ENCODE measurements around the gene VGLL1.
A peak's percentile ranks its signal among the peaks of the same experiment; 100 is the strongest.

VGLL1 gene

GRCh38 chrX:136497556-136498052, 34.4 kb upstream of the VGLL1 start, which contains the start of gene HTATSF1:
Gene HTATSF1 (plus strand): TSS chrX:136497592. CDS start chrX:136497685, 93 bp downstream.
- peak within 1 kb of the TSS; percentile 97 for H3K9ac ChIP-seq (ENCODE audit: low read length)

GRCh38 chrX:136519069-136519468, 12.9 kb upstream of the VGLL1 start:
- Histone ChIP-seq H3K79me1 (ENCODE audit: low read length) (no peaks in the 10 kb centered on the region), H3K36me3 (ENCODE audit: control insufficient read depth in 1 of 2, insufficient read depth in 2 of 2, low read length in 2 of 2) (no peaks in the 10 kb centered on the region), H3K4me3 (ENCODE audit: low read depth, low read length) (no peak overlapping the region), H2AFZ (ENCODE audit: insufficient read depth, low read length, poor library complexity) (no peak overlapping the region), H3K9me3 (ENCODE audit: insufficient read depth, low read depth, low read length) (no peaks in the 10 kb centered on the region), H3K18ac (ENCODE audit: low read length) (no peak overlapping the region), H4K12ac (ENCODE audit: low read depth, low read length) (no peak overlapping the region), H4K8ac (ENCODE audit: low read depth, low read length) (no peak overlapping the region), H3K4me1 (ENCODE audit: control insufficient read depth in 1 of 2, insufficient read depth in 2 of 2, low read length in 2 of 2) (no peaks in the 10 kb centered on the region), H4K91ac (ENCODE audit: low read depth, low read length) (no peak overlapping the region), H3K4ac (ENCODE audit: low read depth, low read length) (no peak overlapping the region), H3K23ac (ENCODE audit: low read length) (no peak overlapping the region), H3K4me2 (ENCODE audit: low read length) (no peak overlapping the region), H3K27ac (ENCODE audit: low read depth, low read length) (no peak overlapping the region), H2BK5ac (ENCODE audit: low read depth, low read length, poor library complexity) (no peak overlapping the region), H2BK12ac (ENCODE audit: low read length) (no peak overlapping the region), H3K9ac (ENCODE audit: low read length) (no peak overlapping the region), H3K27me3 (ENCODE audit: insufficient read depth, low read length) (no peaks in the 10 kb centered on the region), H2AK5ac (ENCODE audit: low read length) (no peak overlapping the region), H2BK120ac (ENCODE audit: insufficient read depth, low read length, poor library complexity) (no peak overlapping the region), H3K14ac (ENCODE audit: low read length) (no peak overlapping the region), H3K79me2 (ENCODE audit: control insufficient read depth, insufficient read depth, low read length, poor library complexity) (no peaks in the 10 kb centered on the region)
- no CpG with 5 or more reads among the region's 5 CpGs for WGBS (ENCODE audit: extremely low coverage, insufficient coverage, insufficient read length)
- peak; percentile 25 to 26 for DNase-seq

More at GRCh38 chrX:136497556-136498052, 34.4 kb upstream of the VGLL1 start, which contains the start of gene HTATSF1:
- Histone ChIP-seq H2AK5ac (ENCODE audit: low read length) (peak within 1 kb of the TSS; percentile 54), H3K23ac (ENCODE audit: low read length) (no peak within 1 kb of the TSS), H3K27me3 (ENCODE audit: insufficient read depth, low read length) (no peaks in the 10 kb centered on the region), H3K79me1 (ENCODE audit: low read length) (peaks cover 10% of the 10 kb centered on the region), H4K91ac (ENCODE audit: low read depth, low read length) (peak within 1 kb of the TSS; percentile 92), H3K4me1 (ENCODE audit: control insufficient read depth in 1 of 2, insufficient read depth in 2 of 2, low read length in 2 of 2) (no peaks in the 10 kb centered on the region), H3K27ac (ENCODE audit: low read depth, low read length) (peak within 1 kb of the TSS; percentile 98), H3K9me3 (ENCODE audit: insufficient read depth, low read depth, low read length) (no peaks in the 10 kb centered on the region), H3K4ac (ENCODE audit: low read depth, low read length) (no peak within 1 kb of the TSS), H4K12ac (ENCODE audit: low read depth, low read length) (peak within 1 kb of the TSS; percentile 87), H3K14ac (ENCODE audit: low read length) (peak within 1 kb of the TSS; percentile 85), H2AFZ (ENCODE audit: insufficient read depth, low read length, poor library complexity) (peak within 1 kb of the TSS; percentile 93), H3K18ac (ENCODE audit: low read length) (peak within 1 kb of the TSS; percentile 97), H2BK120ac (ENCODE audit: insufficient read depth, low read length, poor library complexity) (peak within 1 kb of the TSS; percentile 83), H2BK12ac (ENCODE audit: low read length) (no peak within 1 kb of the TSS), H2BK5ac (ENCODE audit: low read depth, low read length, poor library complexity) (peak within 1 kb of the TSS; percentile 94), H3K36me3 (ENCODE audit: control insufficient read depth in 1 of 2, insufficient read depth in 2 of 2, low read length in 2 of 2) (peaks cover 0 to 2% of the 10 kb centered on the region in 2 experiments), H4K8ac (ENCODE audit: low read depth, low read length) (peak within 1 kb of the TSS; percentile 95), H3K79me2 (ENCODE audit: control insufficient read depth, insufficient read depth, low read length, poor library complexity) (peaks cover 2% of the 10 kb centered on the region), H3K4me3 (ENCODE audit: low read depth, low read length) (peak within 1 kb of the TSS; percentile 92), H3K4me2 (ENCODE audit: low read length) (peak within 1 kb of the TSS; percentile 69)
- peak in 1 of 2 donors; percentile 25 for DNase-seq
- no CpG with 5 or more reads among the region's 35 CpGs for WGBS (ENCODE audit: extremely low coverage, insufficient coverage, insufficient read length)

GRCh38 chrX:136523770-136524169, 8.2 kb upstream of the VGLL1 start:
- no peaks in the 10 kb centered on the region for H3K27me3 ChIP-seq (ENCODE audit: insufficient read depth, low read length)
- no peak for DNase-seq
- H4K8ac ChIP-seq (ENCODE audit: low read depth, low read length): no peak overlapping the region
- H2BK12ac ChIP-seq (ENCODE audit: low read length): no peak overlapping the region
- no peak overlapping the region for H3K4ac ChIP-seq (ENCODE audit: low read depth, low read length)
- H3K4me2 ChIP-seq (ENCODE audit: low read length): no peak overlapping the region
- no peak overlapping the region for H2BK5ac ChIP-seq (ENCODE audit: low read depth, low read length, poor library complexity)
- no peaks in the 10 kb centered on the region for H3K79me2 ChIP-seq (ENCODE audit: control insufficient read depth, insufficient read depth, low read length, poor library complexity)
- H4K12ac ChIP-seq (ENCODE audit: low read depth, low read length): no peak overlapping the region
- no peak overlapping the region for H4K91ac ChIP-seq (ENCODE audit: low read depth, low read length)
- no peaks in the 10 kb centered on the region for H3K36me3 ChIP-seq (ENCODE audit: control insufficient read depth in 1 of 2, insufficient read depth in 2 of 2, low read length in 2 of 2)
- no peak overlapping the region for H2BK120ac ChIP-seq (ENCODE audit: insufficient read depth, low read length, poor library complexity)
- H3K9ac ChIP-seq (ENCODE audit: low read length): no peak overlapping the region
- no peak overlapping the region for H3K18ac ChIP-seq (ENCODE audit: low read length)
- H3K27ac ChIP-seq (ENCODE audit: low read depth, low read length): no peak overlapping the region
- H3K23ac ChIP-seq (ENCODE audit: low read length): no peak overlapping the region
- H2AFZ ChIP-seq (ENCODE audit: insufficient read depth, low read length, poor library complexity): no peak overlapping the region
- no peaks in the 10 kb centered on the region for H3K9me3 ChIP-seq (ENCODE audit: insufficient read depth, low read depth, low read length)
- H3K14ac ChIP-seq (ENCODE audit: low read length): no peak overlapping the region
- no peaks in the 10 kb centered on the region for H3K4me1 ChIP-seq (ENCODE audit: control insufficient read depth in 1 of 2, insufficient read depth in 2 of 2, low read length in 2 of 2)
- H3K79me1 ChIP-seq (ENCODE audit: low read length): no peaks in the 10 kb centered on the region
- H2AK5ac ChIP-seq (ENCODE audit: low read length): no peak overlapping the region
- H3K4me3 ChIP-seq (ENCODE audit: low read depth, low read length): no peak overlapping the region

- no peak overlapping the region for H3K14ac ChIP-seq (ENCODE audit: low read length)
- no peaks in the 10 kb centered on the region for H3K9me3 ChIP-seq (ENCODE audit: insufficient read depth, low read depth, low read length)
- H3K4me3 ChIP-seq (ENCODE audit: low read depth, low read length): no peak overlapping the region
- no CpG with 5 or more reads among the region's 2 CpGs for WGBS (ENCODE audit: extremely low coverage, insufficient coverage, insufficient read length)
- H4K12ac ChIP-seq (ENCODE audit: low read depth, low read length): no peak overlapping the region
- no peak overlapping the region for H4K91ac ChIP-seq (ENCODE audit: low read depth, low read length)
- H4K8ac ChIP-seq (ENCODE audit: low read depth, low read length): no peak overlapping the region
- H3K23ac ChIP-seq (ENCODE audit: low read length): no peak overlapping the region
- no peaks in the 10 kb centered on the region for H3K36me3 ChIP-seq (ENCODE audit: control insufficient read depth in 1 of 2, insufficient read depth in 2 of 2, low read length in 2 of 2)
- H3K79me2 ChIP-seq (ENCODE audit: control insufficient read depth, insufficient read depth, low read length, poor library complexity): no peaks in the 10 kb centered on the region
- no peak overlapping the region for H3K18ac ChIP-seq (ENCODE audit: low read length)
- no peak for DNase-seq
- H2BK12ac ChIP-seq (ENCODE audit: low read length): no peak overlapping the region
- H3K4ac ChIP-seq (ENCODE audit: low read depth, low read length): no peak overlapping the region
- H2AK5ac ChIP-seq (ENCODE audit: low read length): no peak overlapping the region
- H2BK120ac ChIP-seq (ENCODE audit: insufficient read depth, low read length, poor library complexity): no peak overlapping the region
- H3K4me2 ChIP-seq (ENCODE audit: low read length): no peak overlapping the region
- H3K27me3 ChIP-seq (ENCODE audit: insufficient read depth, low read length): no peaks in the 10 kb centered on the region
- no peak overlapping the region for H2BK5ac ChIP-seq (ENCODE audit: low read depth, low read length, poor library complexity)
- no peak overlapping the region for H3K9ac ChIP-seq (ENCODE audit: low read length)
- H2AFZ ChIP-seq (ENCODE audit: insufficient read depth, low read length, poor library complexity): no peak overlapping the region
- H3K79me1 ChIP-seq (ENCODE audit: low read length): peaks cover 6% of the 10 kb centered on the region
- H3K27ac ChIP-seq (ENCODE audit: low read depth, low read length): no peak overlapping the region
- H3K4me1 ChIP-seq (ENCODE audit: control insufficient read depth in 1 of 2, insufficient read depth in 2 of 2, low read length in 2 of 2): peaks cover 2 to 3% of the 10 kb centered on the region in 2 experiments
Observed at GRCh38 chrX:136525738-136526606, 6.0 kb upstream of the VGLL1 start.
